IPS DF 6.9 (cell line): ENCODE data around the gene PLXNA4.

Experiments used
- DNase-seq: peaks from one replicate; pipeline ENCODE4 v3.0.0-alpha.2; 2013; ENCODE audit warnings: low read depth, low spot score
- H3K27ac ChIP-seq: one replicate; pipeline ENCODE4 v1.5.1; 2013; ENCODE audit warnings: low read length, control low read depth
- H3K27me3 ChIP-seq: 2 replicates; pipeline ENCODE4 v1.6.1; 2013; ENCODE audit warnings: mild to moderate bottlenecking, low read length; ENCODE audit not compliant: control insufficient read depth, insufficient read depth
- H3K36me3 ChIP-seq: 2 replicates; pipeline ENCODE4 v1.6.1; 2013; ENCODE audit warnings: low read length; ENCODE audit not compliant: control insufficient read depth, insufficient read depth
- H3K4me1 ChIP-seq: 2 replicates; pipeline ENCODE4 v1.6.1; 2013; ENCODE audit warnings: low read length; ENCODE audit not compliant: control insufficient read depth, insufficient read depth
- H3K4me3 ChIP-seq: 2 replicates; pipeline ENCODE4 v1.5.1; 2013; ENCODE audit warnings: mild to moderate bottlenecking, low read length
- H3K9me3 ChIP-seq: 2 replicates; pipeline ENCODE4 v1.6.1; 2013; ENCODE audit warnings: low read length, inconsistent platforms; ENCODE audit not compliant: control insufficient read depth, insufficient read depth
- WGBS: extraction: QIAGEN DNeasy Blood & Tissue Kit; methylation state at CpG from one replicate; pipeline ENCODE4 v1.1.7; 2013; ENCODE audit warnings: mixed read lengths, missing lambda C conversion rate; ENCODE audit not compliant: insufficient read length, insufficient coverage; 5-methylcytosine and 5-hydroxymethylcytosine counted together

Gene PLXNA4

GRCh38 chr7:132249256-132249971 is 326.9 kb downstream of the PLXNA4 start:
- H3K4me3 ChIP-seq = no peak overlapping the region
- no peaks in the 10 kb centered on the region for H3K27me3 ChIP-seq
- H3K9me3 ChIP-seq = no peaks in the 10 kb centered on the region
- no peak overlapping the region for H3K27ac ChIP-seq
- no peaks in the 10 kb centered on the region for H3K36me3 ChIP-seq
- H3K4me1 ChIP-seq = peaks cover 7% of the 10 kb centered on the region; the same call in 1 of the 2 replicates
- DNase-seq = peak; percentile 43
- no CpG with 5 or more reads among the region's 19 CpGs for WGBS

- no peak overlapping the region for H3K4me3 ChIP-seq
- H3K4me1 ChIP-seq = peaks cover 7% of the 10 kb centered on the region; the same call in 1 of the 2 replicates
- H3K9me3 ChIP-seq = no peaks in the 10 kb centered on the region
- WGBS = no CpG with 5 or more reads among the region's 2 CpGs
- H3K27ac ChIP-seq = no peak overlapping the region
- no peak for DNase-seq
- no peaks in the 10 kb centered on the region for H3K27me3 ChIP-seq
- no peaks in the 10 kb centered on the region for H3K36me3 ChIP-seq
Observed at GRCh38 chr7:132248841-132249240, 327.4 kb downstream of the PLXNA4 start.

GRCh38 chr7:132247995-132248618 is 328.2 kb downstream of the PLXNA4 start:
- Histone ChIP-seq H3K9me3 (no peaks in the 10 kb centered on the region), H3K36me3 (no peaks in the 10 kb centered on the region), H3K4me1 (peaks cover 7% of the 10 kb centered on the region; the same call in 1 of the 2 replicates), H3K27me3 (no peaks in the 10 kb centered on the region), H3K27ac (no peak overlapping the region), H3K4me3 (no peak overlapping the region)
- WGBS = no CpG with 5 or more reads among the region's 6 CpGs
- no peak for DNase-seq

- H3K27ac ChIP-seq = no peak overlapping the region
Observed at GRCh38 chr7:132246591-132246990, 329.7 kb downstream of the PLXNA4 start.

GRCh38 chr7:132245539-132245938 is 330.7 kb downstream of the PLXNA4 start:
- WGBS = no CpG with 5 or more reads among the region's 3 CpGs
- Histone ChIP-seq H3K4me1 (0 out of 2 replicates have a peak, but pooled peaks cover 4% of the 10 kb centered on the region), H3K36me3 (no peaks in the 10 kb centered on the region), H3K27ac (no peak overlapping the region), H3K27me3 (no peaks in the 10 kb centered on the region), H3K9me3 (no peaks in the 10 kb centered on the region), H3K4me3 (no peak overlapping the region)
- no peak for DNase-seq

More at GRCh38 chr7:132246591-132246990, 329.7 kb downstream of the PLXNA4 start:
- Histone ChIP-seq H3K36me3 (no peaks in the 10 kb centered on the region), H3K27me3 (no peaks in the 10 kb centered on the region), H3K4me3 (no peak overlapping the region), H3K9me3 (no peaks in the 10 kb centered on the region), H3K4me1 (peaks cover 7% of the 10 kb centered on the region; the same call in 1 of the 2 replicates)
- DNase-seq = no peak

GRCh38 chr7:132244903-132245480 is 331.3 kb downstream of the PLXNA4 start:
- Histone ChIP-seq H3K27me3 (no peaks in the 10 kb centered on the region), H3K4me1 (0 out of 2 replicates have a peak, but pooled peaks cover 1% of the 10 kb centered on the region), H3K36me3 (no peaks in the 10 kb centered on the region), H3K4me3 (no peak overlapping the region), H3K9me3 (no peaks in the 10 kb centered on the region), H3K27ac (no peak overlapping the region)
- WGBS = no CpG with 5 or more reads among the region's 5 CpGs
- no peak for DNase-seq

GRCh38 chr7:132243463-132243862 is 332.8 kb downstream of the PLXNA4 start:
- Histone ChIP-seq H3K4me1 (0 out of 2 replicates have a peak, but pooled peaks cover 1% of the 10 kb centered on the region), H3K4me3 (no peak overlapping the region), H3K36me3 (no peaks in the 10 kb centered on the region), H3K27ac (no peak overlapping the region), H3K9me3 (no peaks in the 10 kb centered on the region), H3K27me3 (no peaks in the 10 kb centered on the region)
- no peak for DNase-seq
- no CpG with 5 or more reads among the region's 3 CpGs for WGBS

- no peak overlapping the region for H3K4me3 ChIP-seq
- H3K27ac ChIP-seq = no peak overlapping the region
- H3K27me3 ChIP-seq = no peaks in the 10 kb centered on the region
- no peaks in the 10 kb centered on the region for H3K36me3 ChIP-seq
- DNase-seq = no peak
- no peaks in the 10 kb centered on the region for H3K9me3 ChIP-seq
- WGBS = 100% methylated on average over 1 of the region's 1 CpG
- H3K4me1 ChIP-seq = 0 out of 2 replicates have a peak, but pooled peaks cover 1% of the 10 kb centered on the region
Observed at GRCh38 chr7:132243051-132243450, 333.2 kb downstream of the PLXNA4 start.

- no peak overlapping the region for H3K27ac ChIP-seq
Observed at GRCh38 chr7:132242192-132242812, 334.0 kb downstream of the PLXNA4 start.

GRCh38 chr7:132240821-132241422 is 335.3 kb downstream of the PLXNA4 start:
- Histone ChIP-seq H3K4me1 (peaks cover 1% of the 10 kb centered on the region; the same call in 1 of the 2 replicates), H3K36me3 (no peaks in the 10 kb centered on the region), H3K27me3 (no peaks in the 10 kb centered on the region), H3K9me3 (no peaks in the 10 kb centered on the region), H3K27ac (no peak overlapping the region), H3K4me3 (no peak overlapping the region; the same call in 1 of the 2 replicates)
- WGBS = no CpG with 5 or more reads among the region's 6 CpGs
- DNase-seq = no peak

More at GRCh38 chr7:132242192-132242812, 334.0 kb downstream of the PLXNA4 start:
- 0 out of 2 replicates have a peak, but pooled peaks cover 1% of the 10 kb centered on the region for H3K4me1 ChIP-seq
- no peak overlapping the region for H3K4me3 ChIP-seq
- no peaks in the 10 kb centered on the region for H3K27me3 ChIP-seq
- no peaks in the 10 kb centered on the region for H3K9me3 ChIP-seq
- no peaks in the 10 kb centered on the region for H3K36me3 ChIP-seq
- WGBS = no CpG with 5 or more reads among the region's 5 CpGs
- no peak for DNase-seq
